ENCODE data around the gene PHTF2.
"Not testable (repeated sequence)": the region's sequence is repeated elsewhere in the genome, so short reads cannot be mapped to it uniquely, and the experiment has no call there.

The PHTF2 gene

DNA sequence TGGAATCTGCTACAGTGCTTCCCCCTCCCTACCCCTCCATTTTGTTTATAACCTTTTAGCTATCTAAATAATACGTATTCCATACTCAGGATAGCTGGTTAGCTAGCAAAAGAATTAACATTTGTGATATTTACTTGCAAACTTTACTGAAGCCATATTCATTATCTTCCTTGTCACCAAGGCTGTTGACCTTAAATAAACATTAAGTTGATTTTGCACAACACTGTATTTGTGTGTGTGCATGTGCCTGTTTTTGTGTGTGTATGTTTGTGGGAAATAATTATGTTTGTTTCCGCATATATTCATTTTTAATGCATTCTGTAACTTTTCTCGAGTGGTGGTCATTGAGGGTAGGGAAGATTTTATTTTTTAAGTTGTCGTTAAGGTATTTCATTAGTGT, 16.2 kb upstream of the PHTF2 start:
- H3K4me3 ChIP-seq (ENCODE audit: low read depth, low read length): no peak overlapping the region
- TF ChIP-seq, protein P1, sequence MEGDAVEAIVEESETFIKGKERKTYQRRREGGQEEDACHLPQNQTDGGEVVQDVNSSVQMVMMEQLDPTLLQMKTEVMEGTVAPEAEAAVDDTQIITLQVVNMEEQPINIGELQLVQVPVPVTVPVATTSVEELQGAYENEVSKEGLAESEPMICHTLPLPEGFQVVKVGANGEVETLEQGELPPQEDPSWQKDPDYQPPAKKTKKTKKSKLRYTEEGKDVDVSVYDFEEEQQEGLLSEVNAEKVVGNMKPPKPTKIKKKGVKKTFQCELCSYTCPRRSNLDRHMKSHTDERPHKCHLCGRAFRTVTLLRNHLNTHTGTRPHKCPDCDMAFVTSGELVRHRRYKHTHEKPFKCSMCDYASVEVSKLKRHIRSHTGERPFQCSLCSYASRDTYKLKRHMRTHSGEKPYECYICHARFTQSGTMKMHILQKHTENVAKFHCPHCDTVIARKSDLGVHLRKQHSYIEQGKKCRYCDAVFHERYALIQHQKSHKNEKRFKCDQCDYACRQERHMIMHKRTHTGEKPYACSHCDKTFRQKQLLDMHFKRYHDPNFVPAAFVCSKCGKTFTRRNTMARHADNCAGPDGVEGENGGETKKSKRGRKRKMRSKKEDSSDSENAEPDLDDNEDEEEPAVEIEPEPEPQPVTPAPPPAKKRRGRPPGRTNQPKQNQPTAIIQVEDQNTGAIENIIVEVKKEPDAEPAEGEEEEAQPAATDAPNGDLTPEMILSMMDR (conservative IDR thresholded peaks at IDR 0.05; ENCODE audit: low read depth, low read length): no peak
- DNase-seq (ENCODE audit: low read depth): no peak

DNA sequence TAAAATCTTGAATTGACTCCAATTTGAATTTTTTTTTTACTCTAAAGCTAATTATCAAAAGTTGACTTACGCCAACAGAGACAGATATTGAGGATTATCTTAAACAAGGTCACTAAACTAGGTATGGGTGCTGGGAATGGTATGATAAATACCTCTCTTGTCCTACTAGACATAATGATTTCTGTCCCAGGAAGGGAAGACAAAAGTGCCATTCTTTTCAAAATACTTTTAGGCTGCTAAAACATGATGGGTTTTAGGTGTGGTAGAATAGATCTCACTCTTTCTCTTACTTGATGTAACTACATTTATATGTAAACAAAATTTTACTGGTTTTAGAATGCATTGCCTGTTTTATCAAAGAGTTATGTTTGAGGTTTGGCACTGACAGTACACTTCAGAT, 15.5 kb upstream of the PHTF2 start:
- no peak for DNase-seq (ENCODE audit: low read depth)
- H3K4me3 ChIP-seq (ENCODE audit: low read depth, low read length): no peak overlapping the region
- TF ChIP-seq, protein P1 (conservative IDR thresholded peaks at IDR 0.05; ENCODE audit: low read depth, low read length): no peak

- DNase-seq (ENCODE audit: low read depth): no peak
- H3K4me3 ChIP-seq (ENCODE audit: low read depth, low read length): no peak overlapping the region
- TF ChIP-seq, protein P1 (conservative IDR thresholded peaks at IDR 0.05; ENCODE audit: low read depth, low read length): no peak
Observed at GRCh38 chr7:77783545-77783944, 15.0 kb upstream of the PHTF2 start.

DNA sequence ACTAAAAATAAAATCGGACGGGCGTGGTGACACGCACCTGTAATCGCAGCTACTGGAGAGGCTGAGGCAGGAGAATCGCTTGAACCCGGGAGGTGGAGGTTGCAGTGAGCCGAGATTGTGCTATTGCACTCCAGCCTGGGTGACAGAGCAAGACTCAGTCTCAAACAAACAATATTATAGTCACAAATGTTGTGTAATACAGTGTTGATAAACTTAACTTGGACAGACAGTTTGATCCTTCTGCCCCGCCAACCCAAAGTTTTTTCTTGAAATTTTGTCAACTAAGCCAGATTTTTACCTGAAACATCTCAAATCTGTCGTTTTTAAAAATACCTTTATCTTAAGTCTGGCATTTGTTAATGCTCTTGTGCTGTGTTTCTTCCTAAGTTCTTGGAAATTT, 14.1 kb upstream of the PHTF2 start:
- H3K4me3 ChIP-seq (ENCODE audit: low read depth, low read length); DNase-seq (ENCODE audit: low read depth): not testable (repeated sequence)

GRCh38 chr7:77786018-77786417, 12.6 kb upstream of the PHTF2 start:
- DNase-seq (ENCODE audit: low read depth): no peak
- TF ChIP-seq, protein P1 (conservative IDR thresholded peaks at IDR 0.05; ENCODE audit: low read depth, low read length): no peak
- H3K4me3 ChIP-seq (ENCODE audit: low read depth, low read length): no peak overlapping the region

GRCh38 chr7:77786741-77787140, 11.8 kb upstream of the PHTF2 start:
- no peak overlapping the region for H3K4me3 ChIP-seq (ENCODE audit: low read depth, low read length)
- TF ChIP-seq, protein P1 (conservative IDR thresholded peaks at IDR 0.05; ENCODE audit: low read depth, low read length): no peak
- DNase-seq (ENCODE audit: low read depth): no peak

DNA sequence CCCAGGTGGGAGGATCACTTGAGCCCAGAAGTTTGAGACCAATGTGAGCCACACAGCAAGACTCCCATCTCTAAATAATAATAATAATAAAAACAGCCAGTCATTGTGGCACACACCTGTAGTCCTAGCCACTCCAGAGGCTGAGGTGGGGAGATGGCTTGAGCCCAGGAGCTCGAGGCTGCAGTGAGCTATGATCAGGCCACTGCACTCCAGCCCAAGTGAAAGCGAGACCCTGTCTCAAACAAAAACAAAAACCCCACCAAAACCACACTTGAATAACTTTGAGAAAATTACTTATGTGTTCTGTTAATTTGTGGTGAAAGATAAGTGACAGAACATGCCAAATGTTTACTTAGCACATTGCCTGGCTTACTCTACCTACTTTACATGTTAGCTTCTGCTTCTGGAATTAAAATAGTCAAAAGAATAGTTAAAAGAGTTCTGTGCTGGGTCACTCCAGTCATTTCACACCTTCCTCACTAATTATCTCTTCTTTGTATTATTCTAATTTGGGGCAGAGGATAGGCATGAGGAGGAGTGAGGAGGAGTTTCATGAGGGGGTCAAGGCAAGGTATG, 10.2 kb upstream of the PHTF2 start:
- DNase-seq (ENCODE audit: low read depth): no peak
- TF ChIP-seq, protein P1 (conservative IDR thresholded peaks at IDR 0.05; ENCODE audit: low read depth, low read length): no peak
- no peak overlapping the region for H3K4me3 ChIP-seq (ENCODE audit: low read depth, low read length)

All from choroid plexus epithelial cell (primary cell).